Measurements from ENCODE around the gene PKIB. TPM values are rescaled to one million over a fixed set of nuclear protein-coding genes. Genes with fewer than 3 reads are reported as not detected.
A peak's percentile ranks its signal among the peaks of the same experiment; 100 is the strongest.

The PKIB gene
- total RNA-seq, 1 donor from 2014 or later: 74.6 TPM

- no peaks in the 10 kb centered on the region for H3K9me3 ChIP-seq (ENCODE audit: insufficient read depth, low read depth, low read length)
- no peak for DNase-seq (ENCODE audit: low read depth)
- no peak overlapping the region for H2AFZ ChIP-seq (ENCODE audit: low read depth, low read length)
- Mint-ChIP-seq H3K36me3 (ENCODE audit: low read depth, unreplicated experiment) (peaks cover 6% of the 10 kb centered on the region), H3K4me1 (ENCODE audit: low read depth, unreplicated experiment) (peaks cover 29% of the 10 kb centered on the region), H3K4me3 (ENCODE audit: unreplicated experiment) (no peak overlapping the region), H3K27ac (ENCODE audit: unreplicated experiment) (no peak overlapping the region), H3K27me3 (ENCODE audit: low read depth, unreplicated experiment) (no peaks in the 10 kb centered on the region), H3K9me3 (ENCODE audit: unreplicated experiment) (no peaks in the 10 kb centered on the region)
- FAIRE-seq: no peak
- no peaks in the 10 kb centered on the region for H3K36me3 ChIP-seq (ENCODE audit: insufficient read depth, low read length)
- no peak overlapping the region for H3K27ac ChIP-seq (ENCODE audit: low read depth, low read length)
- TF ChIP-seq CTCF (IDR thresholded peaks at IDR 0.05; ENCODE audit: insufficient read depth, low read depth, low read length) (no peak), EZH2 (IDR thresholded peaks at IDR 0.05; ENCODE audit: insufficient read depth, low read length) (no peak)
- H3K27me3 ChIP-seq (ENCODE audit: insufficient read depth, low read length): no peaks in the 10 kb centered on the region
- no peaks in the 10 kb centered on the region for H3K4me1 ChIP-seq (ENCODE audit: insufficient read depth, low read length)
- no peak overlapping the region for H3K9ac ChIP-seq (ENCODE audit: low read length)
- H3K4me3 ChIP-seq (ENCODE audit: insufficient read depth, low read depth, low read length): no peak overlapping the region
- no peaks in the 10 kb centered on the region for H3K79me2 ChIP-seq (ENCODE audit: insufficient read depth, low read length)
- H3K4me2 ChIP-seq (ENCODE audit: low read length): no peak overlapping the region
- H4K20me1 ChIP-seq (ENCODE audit: insufficient read depth, low read length): no peaks in the 10 kb centered on the region
These were observed 9.1 kb downstream of the PKIB start for GRCh38 chr6:122619309-122619708.

- Mint-ChIP-seq H3K4me3 (ENCODE audit: unreplicated experiment) (no peak overlapping the region), H3K4me1 (ENCODE audit: low read depth, unreplicated experiment) (peaks cover 28% of the 10 kb centered on the region), H3K27ac (ENCODE audit: unreplicated experiment) (no peak overlapping the region), H3K36me3 (ENCODE audit: low read depth, unreplicated experiment) (peaks cover 2% of the 10 kb centered on the region), H3K9me3 (ENCODE audit: unreplicated experiment) (no peaks in the 10 kb centered on the region), H3K27me3 (ENCODE audit: low read depth, unreplicated experiment) (no peaks in the 10 kb centered on the region)
- no peak overlapping the region for H2AFZ ChIP-seq (ENCODE audit: low read depth, low read length)
- no peak overlapping the region for H3K4me3 ChIP-seq (ENCODE audit: insufficient read depth, low read depth, low read length)
- FAIRE-seq (no peak), DNase-seq (ENCODE audit: low read depth) (no peak)
- no peak for TF ChIP-seq EZH2 (IDR thresholded peaks at IDR 0.05; ENCODE audit: insufficient read depth, low read length)
- no peak for TF ChIP-seq CTCF (IDR thresholded peaks at IDR 0.05; ENCODE audit: insufficient read depth, low read depth, low read length)
- H3K9ac ChIP-seq (ENCODE audit: low read length): no peak overlapping the region
- no peaks in the 10 kb centered on the region for H3K9me3 ChIP-seq (ENCODE audit: insufficient read depth, low read depth, low read length)
- H3K27ac ChIP-seq (ENCODE audit: low read depth, low read length): no peak overlapping the region
- no peaks in the 10 kb centered on the region for H3K4me1 ChIP-seq (ENCODE audit: insufficient read depth, low read length)
- no peaks in the 10 kb centered on the region for H3K79me2 ChIP-seq (ENCODE audit: insufficient read depth, low read length)
- no peaks in the 10 kb centered on the region for H3K27me3 ChIP-seq (ENCODE audit: insufficient read depth, low read length)
- H4K20me1 ChIP-seq (ENCODE audit: insufficient read depth, low read length): no peaks in the 10 kb centered on the region
- H3K36me3 ChIP-seq (ENCODE audit: insufficient read depth, low read length): no peaks in the 10 kb centered on the region
- no peak overlapping the region for H3K4me2 ChIP-seq (ENCODE audit: low read length)
These were observed 10.2 kb downstream of the PKIB start for GRCh38 chr6:122620428-122620827.

GRCh38 chr6:122620902-122621301 lies 10.7 kb downstream of the PKIB start:
- Histone ChIP-seq H3K79me2 (ENCODE audit: insufficient read depth, low read length) (no peaks in the 10 kb centered on the region), H3K27me3 (ENCODE audit: insufficient read depth, low read length) (no peaks in the 10 kb centered on the region), H3K27ac (ENCODE audit: low read depth, low read length) (no peak overlapping the region), H3K4me3 (ENCODE audit: insufficient read depth, low read depth, low read length) (no peak overlapping the region), H3K9ac (ENCODE audit: low read length) (no peak overlapping the region), H3K9me3 (ENCODE audit: insufficient read depth, low read depth, low read length) (no peaks in the 10 kb centered on the region), H2AFZ (ENCODE audit: low read depth, low read length) (no peak overlapping the region), H3K4me2 (ENCODE audit: low read length) (no peak overlapping the region), H3K4me1 (ENCODE audit: insufficient read depth, low read length) (no peaks in the 10 kb centered on the region), H4K20me1 (ENCODE audit: insufficient read depth, low read length) (no peaks in the 10 kb centered on the region), H3K36me3 (ENCODE audit: insufficient read depth, low read length) (no peaks in the 10 kb centered on the region)
- Mint-ChIP-seq H3K9me3 (ENCODE audit: unreplicated experiment) (no peaks in the 10 kb centered on the region), H3K27me3 (ENCODE audit: low read depth, unreplicated experiment) (no peaks in the 10 kb centered on the region), H3K4me1 (ENCODE audit: low read depth, unreplicated experiment) (peaks cover 28% of the 10 kb centered on the region), H3K27ac (ENCODE audit: unreplicated experiment) (no peak overlapping the region), H3K36me3 (ENCODE audit: low read depth, unreplicated experiment) (no peaks in the 10 kb centered on the region), H3K4me3 (ENCODE audit: unreplicated experiment) (no peak overlapping the region)
- FAIRE-seq (no peak), DNase-seq (ENCODE audit: low read depth) (peak; percentile 62)
- TF ChIP-seq EZH2 (IDR thresholded peaks at IDR 0.05; ENCODE audit: insufficient read depth, low read length) (no peak), CTCF (IDR thresholded peaks at IDR 0.05; ENCODE audit: insufficient read depth, low read depth, low read length) (no peak)

Measured in astrocyte (in vitro differentiated cells and primary cell).